H1 (cell line): ENCODE data around the gene APMAP. TPM values are rescaled to one million over a fixed set of nuclear protein-coding genes. Genes with fewer than 3 reads are reported as not detected.

Source experiments
- CTCF ChIA-PET: fragments of 300-600 bp; sonication (Branson Sonifier 250); formaldehyde crosslinking; loops from one replicate; lab custom pipeline; 2021; ENCODE audit not compliant: partially characterized antibody; lab: Charles Lee
- POLR2A ChIA-PET: fragments of 300-600 bp; sonication (Branson Sonifier 250); formaldehyde crosslinking; loops from one replicate; lab custom pipeline; 2021; ENCODE audit warnings: inconsistent platforms; ENCODE audit not compliant: partially characterized antibody; lab: Charles Lee
- DNase-seq, 2 experiments: peaks; one replicate each; pipeline versions ENCODE4 v3.0.0 to v3.0.0-alpha.2; 2010 to 2022; ENCODE audit warnings: low spot score in 2 of 2, low read depth in 1 of 2, mixed read lengths in 1 of 2
- FAIRE-seq: peaks from 2 replicates; lab custom pipeline; 2011; peaks lifted over from hg19 to GRCh38; lab: Jason Lieb, UNC
- H2AFZ ChIP-seq: 2 replicates; pipeline ENCODE4 v1.8.1; 2012; ENCODE audit warnings: low read length, inconsistent platforms
- H2AK5ac ChIP-seq: 2 replicates; pipeline ENCODE4 v1.6.1; 2013; ENCODE audit warnings: low read depth, low read length
- H2BK120ac ChIP-seq: replicated peaks from 2 replicates; pipeline ENCODE3; 2013; ENCODE audit warnings: low read depth, low read length, inconsistent platforms
- H2BK12ac ChIP-seq: 2 replicates; pipeline ENCODE4 v1.6.1; 2013; ENCODE audit warnings: low read depth, low read length
- H2BK15ac ChIP-seq: 2 replicates; pipeline ENCODE4 v1.6.1; 2013; ENCODE audit warnings: low read length
- H2BK20ac ChIP-seq: 2 replicates; pipeline ENCODE4 v1.6.1; 2013; ENCODE audit warnings: low read length
- H2BK5ac ChIP-seq: 2 replicates; pipeline ENCODE4 v1.6.1; 2013; ENCODE audit warnings: low read depth, low read length
- H3K14ac ChIP-seq: 2 replicates; pipeline ENCODE4 v1.6.1; 2013; ENCODE audit warnings: inconsistent platforms; ENCODE audit not compliant: insufficient read length
- H3K18ac ChIP-seq: 2 replicates; pipeline ENCODE4 v1.6.1; 2013; ENCODE audit warnings: low read length; ENCODE audit errors: extremely low read depth
- H3K23ac ChIP-seq: 2 replicates; pipeline ENCODE4 v1.6.1; 2013; ENCODE audit warnings: inconsistent platforms; ENCODE audit not compliant: insufficient read length
- H3K23me2 ChIP-seq: 2 replicates; pipeline ENCODE4 v1.6.1; 2013; ENCODE audit warnings: low read depth, low read length
- H3K27ac ChIP-seq: 2 replicates; pipeline ENCODE4 v1.6.1; 2011; ENCODE audit warnings: low read depth, low read length, inconsistent platforms
- H3K27me3 ChIP-seq, 4 experiments: replicated peaks in 1 of 4; 1 replicate in 1 of 4; 2 replicates in 3 of 4; pipeline versions ENCODE4 v1.6.1 to v1.8.1; 2011 to 2013; ENCODE audit warnings: low read length in 3 of 4, mild to moderate bottlenecking in 3 of 4, inconsistent platforms in 2 of 4, mixed read lengths in 2 of 4, moderate library complexity in 1 of 4; ENCODE audit not compliant: control insufficient read depth in 3 of 4, insufficient read depth in 3 of 4; ENCODE audit errors: extremely low read depth in 1 of 4
- H3K36me3 ChIP-seq, 4 experiments: 2 replicates each; pipeline versions ENCODE4 v1.6.1 to v1.8.1; 2011 to 2013; ENCODE audit warnings: mild to moderate bottlenecking in 4 of 4, low read length in 3 of 4, moderate library complexity in 2 of 4, control low read depth in 1 of 4, inconsistent platforms in 1 of 4; ENCODE audit not compliant: insufficient read depth in 4 of 4, control insufficient read depth in 2 of 4
- H3K4ac ChIP-seq: replicated peaks from 2 replicates; pipeline ENCODE3; 2013; ENCODE audit warnings: low read length, low read depth, mixed read lengths, inconsistent platforms; ENCODE audit not compliant: insufficient read length
- H3K4me1 ChIP-seq, 4 experiments: replicated peaks in 1 of 4; 1 replicate in 1 of 4; 2 replicates in 3 of 4; pipeline versions ENCODE4 v1.6.1 to v1.8.1; 2011 to 2013; ENCODE audit warnings: low read length in 3 of 4, inconsistent platforms in 2 of 4, mixed read lengths in 1 of 4; ENCODE audit not compliant: insufficient read depth in 4 of 4, control insufficient read depth in 3 of 4
- H3K4me2 ChIP-seq, 2 experiments: 2 replicates each; pipeline versions ENCODE4 v1.6.1 to v1.8.1; 2011 to 2013; ENCODE audit warnings: low read depth in 2 of 2, low read length in 2 of 2, control low read depth in 1 of 2, inconsistent platforms in 1 of 2, mild to moderate bottlenecking in 1 of 2; ENCODE audit not compliant: insufficient read depth in 1 of 2
- H3K4me3 ChIP-seq, 4 experiments: fragments of 200-600, 300-600 bp in 1 of 4; sonication (generic), shearing (Covaris generic), sonication (Bioruptor Twin) in 1 of 4; 2 replicates each; pipeline versions ENCODE4 v1.5.1 to v1.8.1; 2011 to 2016; ENCODE audit warnings: low read length in 4 of 4, low read depth in 3 of 4, control low read depth in 2 of 4, inconsistent platforms in 2 of 4, mild to moderate bottlenecking in 2 of 4, mixed read lengths in 1 of 4, moderate library complexity in 1 of 4; ENCODE audit not compliant: insufficient read depth in 2 of 4; ENCODE audit errors: extremely low read depth in 1 of 4
- H3K56ac ChIP-seq: replicated peaks from 2 replicates; pipeline ENCODE3; 2013; ENCODE audit warnings: low read depth, mild to moderate bottlenecking, mixed read lengths, low read length, inconsistent platforms; ENCODE audit not compliant: insufficient read length
- H3K79me1 ChIP-seq: 2 replicates; pipeline ENCODE4 v1.6.1; 2013; ENCODE audit warnings: low read depth, low read length, control low read depth
- H3K79me2 ChIP-seq, 2 experiments: 2 replicates each; pipeline versions ENCODE4 v1.6.1 to v1.8.1; 2012 to 2013; ENCODE audit warnings: low read length in 2 of 2, mild to moderate bottlenecking in 2 of 2, inconsistent platforms in 1 of 2; ENCODE audit not compliant: insufficient read depth in 2 of 2, control insufficient read depth in 1 of 2
- H3K9ac ChIP-seq, 4 experiments: replicated peaks in 1 of 4; 1 replicate in 1 of 4; 2 replicates in 3 of 4; pipeline versions ENCODE4 v1.6.1 to v1.8.1; 2011 to 2013; ENCODE audit warnings: low read depth in 3 of 4, low read length in 3 of 4, control low read depth in 2 of 4, mild to moderate bottlenecking in 2 of 4, moderate library complexity in 2 of 4, inconsistent platforms in 1 of 4; ENCODE audit errors: extremely low read depth in 1 of 4
- H3K9me3 ChIP-seq, 2 experiments: 2 replicates each; pipeline versions ENCODE4 v1.6.1 to v1.8.1; 2012 to 2013; ENCODE audit warnings: mild to moderate bottlenecking in 2 of 2, moderate library complexity in 2 of 2, control low read depth in 1 of 2, inconsistent platforms in 1 of 2, low read depth in 1 of 2, low read length in 1 of 2, mixed read lengths in 1 of 2; ENCODE audit not compliant: insufficient read depth in 2 of 2
- H4K20me1 ChIP-seq, 2 experiments: replicated peaks in 1 of 2; 2 replicates each; pipeline versions ENCODE3 to v1.8.1; 2011 to 2013; ENCODE audit warnings: inconsistent platforms in 2 of 2, low read length in 2 of 2, mild to moderate bottlenecking in 1 of 2; ENCODE audit not compliant: insufficient read depth in 2 of 2, control insufficient read depth in 1 of 2
- H4K5ac ChIP-seq: 2 replicates; pipeline ENCODE4 v1.6.1; 2013; ENCODE audit warnings: low read length, low read depth, mixed read lengths, inconsistent platforms; ENCODE audit not compliant: insufficient read length
- H4K8ac ChIP-seq: 2 replicates; pipeline ENCODE4 v1.8.0; 2013; ENCODE audit warnings: mild to moderate bottlenecking, moderate library complexity, low read length, inconsistent platforms; ENCODE audit not compliant: insufficient read depth; ENCODE audit errors: extremely low read depth
- H4K91ac ChIP-seq: replicated peaks from 2 replicates; pipeline ENCODE3; 2013; ENCODE audit warnings: low read length, mixed read lengths, inconsistent platforms; ENCODE audit not compliant: insufficient read length
- BRCA1 ChIP-seq: IDR thresholded peaks from 2 replicates; pipeline ENCODE4 v1.6.1; 2012; ENCODE audit warnings: low read depth, low read length, improper control_type of control experiment
- CHD2 ChIP-seq: IDR thresholded peaks from 2 replicates; pipeline ENCODE4 v1.6.1; 2012; ENCODE audit warnings: low read length, improper control_type of control experiment
- EGR1 ChIP-seq: IDR thresholded peaks from 2 replicates; pipeline ENCODE4 v1.6.1; 2011; ENCODE audit warnings: low read depth, low read length, borderline replicate concordance
- GABPA ChIP-seq: IDR thresholded peaks from 2 replicates; pipeline ENCODE4 v1.6.1; 2011; ENCODE audit warnings: mild to moderate bottlenecking, low read length, moderate library complexity, borderline replicate concordance; ENCODE audit not compliant: insufficient read depth
- JUND ChIP-seq: IDR thresholded peaks from 2 replicates; pipeline ENCODE4 v1.6.1; 2011; ENCODE audit warnings: mild to moderate bottlenecking, improper control_type of control experiment, low read length
- NRF1 ChIP-seq: IDR thresholded peaks from 2 replicates; pipeline ENCODE4 v1.6.1; 2011; ENCODE audit warnings: mild to moderate bottlenecking, low read depth, low read length, improper control_type of control experiment
- SIRT6 ChIP-seq: IDR thresholded peaks from one replicate; pipeline ENCODE4 v1.7.1; 2012; ENCODE audit warnings: low read length, inconsistent platforms
- SIX5 ChIP-seq: IDR thresholded peaks from 2 replicates; pipeline ENCODE4 v1.6.1; 2011; ENCODE audit warnings: mild to moderate bottlenecking, low read depth, low read length
- WGBS, 2 experiments: shearing (Covaris generic) in 1 of 2; methylation state at CpG; one replicate each; pipeline versions ENCODE4 v1.1.6 to v1.1.7; 2013 to 2015; ENCODE audit warnings: low lambda C conversion rate in 2 of 2, mixed read lengths in 2 of 2, inconsistent platforms in 1 of 2, low coverage in 1 of 2, missing lambda C conversion rate in 1 of 2; ENCODE audit not compliant: insufficient replicate concordance in 2 of 2, insufficient coverage in 1 of 2, insufficient read length in 1 of 2; ENCODE audit errors: extremely low coverage in 1 of 2, missing lambda C conversion rate in 1 of 2; 5-methylcytosine and 5-hydroxymethylcytosine counted together
- polyA plus RNA-seq, 7 experiments: library from polyadenylated mRNA; depleted of rRNA in 3 of 7; stranded (reverse) in 5 of 7; unstranded in 2 of 7; fragments of >200 nt in 5 of 7; fragments of 200-250 nt in 2 of 7; gene quantifications; 1 replicate in 5 of 7; 2 replicates in 1 of 7; 4 replicates in 1 of 7; pipeline versions ENCODE4 v1.2.1 to v1.2.3, GENCODE V29; 2011 to 2013; ENCODE audit warnings: missing spikeins in 2 of 7, mixed read lengths in 2 of 7
- total RNA-seq: library from RNA; stranded (reverse); fragmentation: NEBNext Ultra II Directional; extraction: Animal tissue kit (Norgen Biotek cat#: 25700); gene quantifications from 2 replicates; pipeline ENCODE4 v1.2.1, GENCODE V29; 2021

APMAP gene
- total and polyA plus RNA-seq, 2 of the 8 experiments (the other 6 are each of a cell fraction or from before 2014, with no cell fraction given) = 31.3 to 66.0 TPM

DNA sequence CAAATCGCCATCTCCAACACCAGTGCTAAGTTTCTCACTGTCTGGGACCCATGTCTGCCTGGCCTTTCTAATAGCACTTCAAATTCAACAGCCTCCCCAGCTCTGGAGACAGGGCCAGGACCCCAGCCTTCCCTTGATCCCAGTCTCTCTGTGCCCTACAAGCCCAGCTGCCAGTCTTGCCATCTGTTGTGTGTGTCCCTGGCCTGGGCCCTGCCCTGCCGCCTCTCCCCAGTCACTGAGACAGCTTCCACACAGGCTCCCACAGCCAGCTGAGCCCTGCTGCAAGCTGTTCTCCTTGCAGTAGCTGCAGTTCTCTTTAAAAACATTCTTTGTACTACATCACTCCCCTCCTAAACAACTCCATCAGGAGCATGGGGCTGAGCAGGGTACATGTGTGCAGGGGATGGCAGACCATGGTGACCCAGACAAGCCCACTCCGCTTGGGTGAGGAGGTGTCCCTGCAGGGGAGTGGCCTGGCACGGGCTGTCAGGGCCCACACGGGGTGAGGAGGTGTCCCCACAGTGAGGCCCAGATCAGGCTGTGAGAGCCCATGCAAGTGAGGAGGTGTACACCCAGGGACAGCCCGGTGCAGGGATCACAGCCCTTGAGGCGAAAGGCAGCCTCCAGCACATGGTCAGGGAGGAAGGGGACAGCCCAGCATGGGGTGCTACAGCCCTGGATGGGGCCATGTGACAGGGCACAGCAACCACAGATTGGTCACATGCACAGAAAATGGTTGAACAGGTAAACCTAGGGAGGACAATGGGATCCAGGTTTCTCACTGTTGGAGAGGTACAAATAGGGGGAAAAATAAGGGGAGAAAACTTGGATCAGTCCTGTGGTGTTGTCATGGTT, 27.3 kb downstream of the APMAP start:
- Histone ChIP-seq H3K27ac (no peak overlapping the region), H3K4me3 (no peak overlapping the region), H2BK15ac (no peak overlapping the region), H4K91ac (no peak overlapping the region), H4K20me1 (peaks cover 3 to 9% of the 10 kb centered on the region in 2 experiments), H4K5ac (no peak overlapping the region), H4K8ac (no peak overlapping the region), H3K79me2 (no peaks in the 10 kb centered on the region), H3K56ac (no peak overlapping the region), H2BK20ac (no peak overlapping the region), H3K18ac (no peak overlapping the region), H3K14ac (no peak overlapping the region), H2AK5ac (no peak overlapping the region), H3K4ac (no peak overlapping the region), H3K9ac (no peak overlapping the region), H2AFZ (no peak overlapping the region), H3K23ac (no peak overlapping the region), H3K79me1 (no peaks in the 10 kb centered on the region), H3K4me2 (no peak overlapping the region), H3K36me3 (peaks cover 6 to 24% (median 15%) of the 10 kb centered on the region in 4 experiments; a peak in 7 of 8 replicates), H2BK120ac (no peak overlapping the region), H3K23me2 (no peaks in the 10 kb centered on the region), H3K4me1 (no peaks in the 10 kb centered on the region), H3K9me3 (no peaks in the 10 kb centered on the region), H3K27me3 (no peaks in the 10 kb centered on the region), H2BK12ac (no peak overlapping the region), H2BK5ac (no peak overlapping the region)
- DNase-seq (peak in 1 of 2 experiments; percentile 26), FAIRE-seq (no peak)
- ChIA-PET POLR2A (no interaction called here), CTCF (interaction anchor here (1.9 kb wide), 1 partner anchor 35 kb away, joined by 5 read pairs; no protein-coding TSS in a partner anchor)
- TF ChIP-seq CHD2 (no peak), SIRT6 (no peak), EGR1 (no peak), NRF1 (no peak), JUND (no peak), SIX5 (no peak), GABPA (no peak), BRCA1 (no peak)
- 96% methylated on average over 7 of the region's 7 CpGs; no CpG with 5 or more reads in 1 of the 2 experiments for WGBS, 2 experiments
